ENCODE data around the gene ACOT7.
"Not testable (repeated sequence)": the region's sequence is repeated elsewhere in the genome, so short reads cannot be mapped to it uniquely, and the experiment has no call there.

The ACOT7 gene

GRCh38 chr1:6219641-6220040, 173.9 kb downstream of the ACOT7 start:
- not testable (repeated sequence) for DNase-seq

DNA sequence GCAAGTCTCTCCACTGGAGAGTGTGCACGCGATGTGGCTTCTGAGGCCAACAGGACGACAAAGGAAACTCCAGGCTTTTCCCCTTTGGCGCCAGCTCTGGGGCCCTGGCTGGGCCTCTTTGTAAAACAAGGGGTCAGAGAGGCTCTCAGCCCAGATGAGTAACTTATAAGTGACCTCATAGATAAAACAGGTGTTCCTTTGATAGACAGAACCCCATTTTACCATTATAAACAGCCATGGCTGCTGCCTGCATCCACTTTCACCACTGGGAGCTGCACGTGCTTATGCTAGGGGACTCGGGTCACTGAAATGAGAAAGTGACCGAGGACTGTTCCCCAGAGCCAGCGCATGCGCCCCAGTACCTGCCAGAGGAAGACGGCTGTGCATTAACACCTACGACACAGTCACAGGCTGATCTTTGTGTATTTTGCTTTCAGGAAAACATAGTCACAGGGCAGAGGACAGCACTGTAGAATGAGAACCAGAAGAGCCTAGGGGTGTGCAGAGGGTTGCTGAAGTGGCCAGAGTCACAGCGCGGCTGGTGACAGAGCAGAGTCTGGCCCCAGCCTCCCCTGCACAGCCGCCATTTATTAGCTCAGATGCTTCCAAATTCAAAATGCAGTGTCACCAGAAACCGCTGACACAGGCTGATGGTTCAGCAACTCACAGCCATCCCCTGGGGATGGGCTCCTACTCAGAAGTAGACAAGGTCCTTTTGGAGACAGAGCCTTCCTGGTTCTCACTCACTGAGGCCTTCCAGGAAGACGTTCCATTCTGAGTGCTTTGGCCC, 175.0 kb downstream of the ACOT7 start:
- no peak for DNase-seq

Measured in OCI-M1 (cell line).